DMS153 (cell line): Measurements from ENCODE around the gene C10orf71.

Source experiments
- DNase-seq: peaks from one replicate; lab custom pipeline; 2025; lab: John Stamatoyannopoulos, UW

Gene C10orf71

DNA sequence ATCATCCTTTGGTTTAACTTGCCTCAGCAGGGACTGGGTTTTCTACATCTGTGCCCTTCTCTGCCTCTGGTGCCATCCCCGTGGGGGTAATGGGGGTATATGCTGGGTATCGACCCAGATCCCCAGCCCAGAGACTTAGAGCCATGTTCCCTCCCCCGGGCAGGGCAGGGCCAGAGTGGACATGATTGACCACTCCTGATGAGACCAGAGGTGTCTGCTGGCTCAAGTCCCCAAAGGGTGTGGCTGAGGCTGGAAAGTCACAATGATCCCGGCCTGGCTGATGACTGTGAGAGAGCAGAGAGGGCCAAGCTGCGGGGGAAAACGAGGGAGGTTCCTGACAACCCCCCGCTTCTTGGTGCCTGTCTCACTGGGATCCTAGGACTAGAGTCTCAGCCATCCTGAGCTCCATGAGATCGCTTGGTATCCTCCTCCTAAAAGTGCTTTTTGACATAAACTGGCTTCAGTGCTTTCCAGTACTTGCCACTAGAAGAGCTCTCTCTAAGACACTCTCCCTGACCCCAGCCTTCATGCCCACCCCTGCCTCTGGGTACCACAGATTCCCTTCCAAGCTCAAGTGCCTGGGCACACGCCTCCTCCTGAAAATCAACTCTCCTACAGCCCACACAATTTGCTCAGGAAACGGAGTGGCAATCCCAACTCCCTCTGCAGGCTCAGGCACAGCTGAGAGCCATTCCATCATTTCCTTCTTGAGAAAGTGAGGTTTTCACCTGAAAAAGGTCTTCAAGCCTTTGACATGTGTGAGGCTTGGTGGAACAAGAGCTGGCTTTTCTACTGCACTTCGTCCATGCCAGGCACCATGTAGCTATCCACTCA is 63.0 kb downstream of the C10orf71 start:
- DNase-seq, result no peak

DNA sequence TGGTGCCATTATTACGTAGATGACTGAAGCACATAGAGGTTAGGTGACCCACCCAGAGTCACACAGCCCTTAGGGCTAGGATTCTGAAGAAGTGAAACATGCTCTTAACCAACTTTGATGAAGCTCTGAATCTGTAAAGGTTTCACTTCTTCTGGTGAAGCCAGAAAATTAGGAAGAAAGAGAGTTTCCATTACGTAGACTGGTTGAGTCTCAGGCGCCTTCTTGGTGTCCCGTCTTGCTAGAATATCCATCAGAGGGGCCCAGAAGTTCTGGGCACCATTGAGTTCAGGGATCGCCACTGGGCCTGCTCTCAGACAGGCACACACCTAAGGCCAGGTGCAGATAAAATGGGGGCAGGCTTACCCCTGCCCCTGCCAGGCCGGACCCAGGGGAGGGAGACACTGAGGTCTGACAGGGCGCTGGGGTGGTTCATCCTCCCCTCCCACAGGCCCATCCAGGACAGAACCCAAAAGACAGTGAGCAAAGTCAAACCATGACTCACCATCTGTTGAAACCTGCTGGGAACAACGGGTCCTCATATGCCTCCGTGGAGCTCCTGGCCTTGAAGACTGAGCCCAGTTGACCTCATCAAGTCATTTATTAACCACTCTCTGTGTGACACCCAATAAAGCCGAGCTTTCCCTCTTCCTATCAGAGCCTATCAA is 63.8 kb downstream of the C10orf71 start:
- DNase-seq, result no peak

DNA sequence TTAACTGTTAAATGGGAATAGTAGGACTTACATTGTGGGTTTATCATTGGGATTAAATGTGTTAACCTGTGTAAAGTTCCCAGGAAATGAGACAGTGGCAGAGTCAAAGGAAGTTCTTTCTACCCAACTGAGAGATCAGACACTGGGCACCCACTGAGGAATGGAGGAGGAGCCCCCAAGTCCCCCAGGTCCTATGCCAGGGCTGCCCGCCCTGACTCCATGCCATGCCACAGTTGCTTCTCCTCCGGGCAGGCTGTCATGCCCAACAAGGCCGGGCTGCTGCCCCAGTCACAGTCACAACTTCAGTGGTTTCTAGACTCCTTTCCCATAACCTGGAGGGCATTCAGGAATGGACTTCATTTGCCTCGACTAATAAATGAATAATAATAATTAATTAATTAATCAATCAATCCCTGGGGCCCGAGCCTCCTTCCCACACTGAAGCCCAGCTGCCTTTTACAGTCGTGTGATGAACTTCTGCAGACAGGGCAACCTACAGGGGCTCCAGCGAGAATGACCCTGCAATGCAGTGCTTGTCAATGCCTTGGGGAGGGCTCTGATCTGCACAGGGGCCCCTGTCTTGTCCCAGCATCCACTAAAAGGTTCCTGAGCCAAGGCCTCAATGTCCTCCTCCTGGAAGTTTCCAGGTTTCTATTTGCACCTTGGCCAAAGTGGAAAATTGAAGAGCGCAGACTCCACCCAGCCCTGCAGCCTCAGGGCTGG is 64.5 kb downstream of the C10orf71 start:
- DNase-seq, result no peak

DNA sequence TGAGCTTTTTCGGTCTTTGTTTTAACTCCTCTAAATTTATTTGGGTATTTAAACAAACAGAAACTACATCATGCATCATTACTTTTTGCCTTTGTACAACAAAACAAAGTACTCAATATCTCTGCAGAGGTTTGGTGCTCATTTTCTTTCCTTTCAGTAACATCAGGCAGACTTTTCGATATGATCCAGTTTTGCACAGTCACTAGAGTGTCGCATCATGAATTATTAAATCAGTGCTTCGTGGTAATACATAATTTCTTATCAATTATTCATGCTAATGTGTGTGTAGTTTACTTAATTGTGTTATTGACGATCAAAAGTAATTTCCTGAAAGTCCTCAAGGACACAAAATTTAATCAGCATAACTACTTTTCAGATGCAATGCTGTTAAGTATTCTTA is 65.1 kb downstream of the C10orf71 start:
- no peak for DNase-seq

DNA sequence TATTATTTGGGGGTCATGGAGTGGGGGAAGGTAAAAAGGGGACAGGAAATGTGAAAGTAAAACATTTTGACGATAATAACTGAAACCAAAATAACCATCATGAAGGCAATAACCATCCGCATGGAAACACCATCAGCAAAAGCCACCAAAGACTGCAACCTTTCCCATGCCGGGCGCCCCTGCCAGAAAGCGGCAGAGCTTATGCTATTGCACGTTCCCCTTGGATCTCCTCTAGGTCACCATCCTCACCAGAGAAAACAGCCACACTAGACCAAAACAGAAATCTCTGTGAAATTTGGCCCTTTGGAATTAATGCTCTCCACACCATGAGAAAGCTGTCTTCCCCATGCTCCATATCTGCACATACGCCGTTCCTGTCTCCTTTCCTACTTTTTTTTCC is 65.8 kb downstream of the C10orf71 start:
- DNase-seq, result no peak

DNA sequence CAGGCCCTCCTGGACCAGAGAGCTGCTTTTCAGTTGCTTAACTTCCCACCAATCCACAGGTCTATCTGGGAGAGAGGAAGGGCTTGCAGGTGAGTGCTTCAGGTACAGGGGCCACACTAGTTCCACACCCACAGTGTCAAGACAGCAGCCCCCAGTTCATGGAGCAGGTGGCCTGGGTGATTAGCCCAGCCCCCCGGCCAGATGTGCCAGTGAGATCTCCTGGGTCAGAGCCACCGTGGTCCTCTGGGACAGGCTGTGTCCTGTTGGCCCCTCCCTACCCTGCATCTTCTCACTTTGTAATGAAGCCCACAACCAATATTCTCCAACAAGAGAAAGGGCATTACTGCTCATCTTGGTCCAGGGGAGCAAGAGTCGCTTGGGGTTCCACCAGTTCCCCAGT is 66.3 kb downstream of the C10orf71 start:
- no peak for DNase-seq

DNA sequence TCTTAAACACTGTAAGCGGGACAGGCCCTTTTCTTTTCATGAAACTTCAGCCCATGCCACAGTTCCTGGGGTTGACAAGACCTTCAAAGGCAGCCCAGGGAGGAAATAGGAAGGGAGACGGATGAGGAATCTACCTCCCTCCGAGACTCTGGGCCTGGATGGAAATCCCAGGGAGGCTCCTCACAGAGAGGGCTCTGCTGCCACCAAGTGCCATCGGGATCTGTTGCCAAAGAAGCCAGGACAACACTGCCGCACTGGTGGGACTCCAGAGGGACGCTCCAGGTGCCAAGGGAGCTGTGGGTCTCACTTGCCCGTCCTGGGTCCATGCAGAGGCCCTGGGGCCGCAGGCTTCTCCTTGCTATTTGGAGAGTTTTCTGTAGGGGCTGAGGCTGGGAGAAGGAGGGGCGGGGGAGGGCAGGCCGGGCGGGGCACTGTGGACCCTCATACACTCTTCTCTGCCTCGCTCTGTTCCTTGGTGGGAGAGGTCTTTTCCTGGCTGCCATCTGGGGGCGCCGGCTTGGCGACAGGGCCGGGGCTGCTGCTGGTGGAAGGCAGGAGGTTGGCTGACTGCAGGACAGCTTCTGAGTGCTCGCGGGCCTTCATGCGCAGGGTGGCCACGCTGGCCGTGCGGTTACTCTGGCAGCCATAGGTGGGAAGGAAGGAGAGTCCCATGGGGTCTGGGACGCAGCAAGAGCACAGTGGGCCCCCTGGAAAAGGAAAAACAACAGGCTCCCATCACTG is 66.9 kb downstream of the C10orf71 start:
- no peak for DNase-seq

DNA sequence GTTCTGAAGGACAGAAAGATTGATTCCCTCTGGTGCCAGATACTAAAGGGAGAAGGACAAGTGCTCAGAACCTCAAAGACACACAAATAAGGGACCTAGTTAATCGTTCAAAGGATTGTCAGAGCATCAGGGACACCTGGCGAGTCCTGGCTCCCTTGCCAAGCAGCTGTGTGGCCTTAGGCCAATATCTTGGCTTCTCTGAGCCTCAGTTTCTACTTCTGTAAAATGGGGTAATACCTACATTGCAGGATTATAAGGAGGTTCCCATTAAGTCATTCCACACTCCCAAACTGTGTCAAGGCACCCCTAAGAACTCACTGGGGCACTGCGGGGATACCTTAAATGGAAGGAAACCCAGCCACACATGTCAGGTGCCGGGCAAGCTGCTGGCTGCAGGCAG is 67.5 kb downstream of the C10orf71 start:
- DNase-seq, result no peak

DNA sequence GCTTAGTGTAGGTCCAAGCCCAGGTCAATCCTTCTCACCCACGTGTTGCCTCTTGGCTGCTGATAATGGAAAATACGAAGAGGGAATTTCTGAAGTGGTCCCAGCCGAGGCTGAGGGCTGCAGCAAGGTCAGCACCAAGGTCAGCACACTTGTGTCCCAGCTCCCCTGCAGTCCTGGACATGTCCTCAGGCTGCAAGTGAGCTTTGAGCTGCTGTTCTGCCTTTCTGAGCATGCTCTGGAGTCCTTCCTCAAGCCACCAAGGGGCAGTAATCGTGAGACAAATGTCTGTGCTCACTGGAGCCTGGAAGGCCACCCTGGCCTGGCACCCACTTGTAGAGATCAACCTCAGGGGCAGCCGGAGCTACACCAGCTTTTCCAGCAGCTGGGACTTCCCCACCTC is 68.6 kb downstream of the C10orf71 start:
- DNase-seq, result no peak

DNA sequence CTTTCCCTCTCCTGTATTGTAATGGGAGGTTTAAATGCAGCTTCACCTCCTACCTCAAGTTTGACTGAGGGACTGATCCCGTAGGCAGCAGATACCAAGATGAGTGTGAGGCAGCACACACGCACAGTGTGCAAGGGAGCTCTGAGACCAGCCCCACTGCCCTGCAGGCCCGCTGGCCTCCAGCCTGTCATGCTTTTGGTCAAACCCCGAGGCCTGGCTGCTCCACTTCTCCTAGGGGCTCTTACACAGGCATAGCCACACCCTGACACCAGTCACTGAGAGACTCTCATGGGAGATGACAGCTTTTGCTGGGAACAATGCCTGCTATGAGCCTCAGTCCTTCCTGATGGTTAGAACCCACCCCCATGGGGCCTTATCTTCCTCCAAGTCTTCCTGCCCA is 69.3 kb downstream of the C10orf71 start:
- DNase-seq, result no peak

DNA sequence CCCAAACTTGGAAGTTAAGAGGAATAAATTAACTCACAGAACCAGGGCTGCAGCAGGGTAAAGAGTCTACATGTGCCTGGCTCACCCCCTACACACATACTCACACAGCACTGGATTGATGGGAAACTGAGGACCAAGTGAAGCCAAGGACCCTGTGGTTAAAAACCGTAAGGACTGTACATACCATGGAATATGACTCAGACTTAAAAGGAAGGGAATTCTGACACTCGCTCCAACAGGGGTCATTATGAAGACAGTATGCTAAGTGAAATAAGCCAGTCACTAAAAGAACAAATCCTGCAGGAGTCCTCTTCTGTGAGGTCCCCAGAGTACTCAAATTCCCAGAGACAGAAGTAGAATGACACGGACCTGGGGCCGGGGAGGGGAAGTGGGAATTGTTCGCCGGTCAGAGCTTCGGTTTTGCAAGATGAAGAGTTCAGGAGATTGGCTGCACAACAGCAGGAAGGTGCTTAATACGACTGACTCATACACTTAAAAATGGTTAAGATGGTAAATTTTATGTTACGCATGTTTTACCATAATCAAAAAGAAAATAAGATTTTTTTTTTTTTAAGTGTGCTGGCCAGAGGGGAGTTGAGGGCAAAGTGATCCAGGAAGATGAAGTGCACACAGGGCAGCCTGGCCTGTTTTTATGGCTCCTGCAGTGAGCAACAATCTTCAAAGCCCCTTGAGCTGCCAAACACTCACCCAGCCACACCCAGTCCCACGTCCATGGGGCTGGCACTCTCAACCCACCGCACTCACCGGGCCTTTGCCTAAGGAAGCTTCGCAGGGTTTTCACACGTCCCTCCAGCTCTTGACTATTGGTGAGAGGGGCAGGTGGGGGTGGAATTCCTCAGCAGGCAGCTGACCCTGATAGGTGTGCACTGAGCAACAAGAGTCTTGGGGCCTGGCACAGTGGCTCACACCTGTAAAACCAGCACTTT is 70.5 kb downstream of the C10orf71 start:
- DNase-seq, result no peak

DNA sequence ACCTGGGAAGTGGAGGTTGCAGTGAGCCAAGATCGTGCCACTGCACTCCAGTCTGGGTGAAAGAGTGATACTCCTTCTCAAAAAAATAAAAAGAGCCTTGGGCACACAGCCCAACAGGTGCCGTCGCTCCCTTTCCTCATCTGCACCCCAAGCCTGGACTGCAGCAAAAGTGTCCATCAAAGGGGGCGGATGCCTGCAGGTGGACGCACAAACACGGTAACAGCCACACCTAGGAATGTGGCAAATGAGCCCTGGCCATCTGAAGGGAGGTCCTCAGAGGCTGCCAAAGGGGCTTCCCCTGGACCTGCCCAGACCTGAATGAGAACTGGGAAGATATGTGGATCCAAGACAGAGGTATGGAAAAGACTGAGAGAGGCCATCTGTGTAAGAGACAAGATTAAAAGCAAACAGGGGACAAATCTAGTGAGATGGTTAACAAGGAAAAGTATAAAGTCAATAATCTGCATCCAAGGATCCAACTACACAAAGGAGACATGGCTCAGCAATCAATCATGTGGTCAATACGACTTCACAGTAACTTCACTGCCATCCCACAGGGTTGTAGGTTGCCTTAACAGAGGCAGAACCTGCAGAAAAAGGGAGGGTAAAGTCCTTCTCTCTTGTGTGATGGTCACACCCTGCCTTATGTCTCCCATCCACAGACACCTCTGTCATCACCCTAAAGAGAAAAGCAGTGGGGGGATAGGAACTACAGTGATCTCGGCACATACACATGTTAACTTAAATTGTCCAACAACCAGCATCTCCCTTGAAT is 71.5 kb downstream of the C10orf71 start:
- no peak for DNase-seq

DNA sequence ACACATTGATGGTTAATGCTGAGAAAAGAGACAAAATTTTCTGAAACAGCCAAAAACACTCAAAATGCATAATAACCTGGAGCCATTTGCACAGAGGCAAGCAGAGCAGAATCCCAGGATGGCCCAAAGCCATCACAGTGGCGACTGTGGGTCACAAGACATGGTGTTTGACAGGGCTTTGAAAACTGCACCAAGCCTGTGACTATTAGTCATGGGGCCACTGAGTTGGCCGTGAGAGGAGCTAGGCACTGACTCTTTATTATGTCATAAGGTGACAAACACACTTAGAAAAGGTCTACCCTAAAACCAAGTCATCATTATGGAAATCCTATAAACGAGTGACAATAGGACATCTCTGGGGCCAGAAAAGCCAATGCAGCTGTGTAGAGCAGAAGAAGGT is 73.0 kb downstream of the C10orf71 start:
- DNase-seq, result no peak

DNA sequence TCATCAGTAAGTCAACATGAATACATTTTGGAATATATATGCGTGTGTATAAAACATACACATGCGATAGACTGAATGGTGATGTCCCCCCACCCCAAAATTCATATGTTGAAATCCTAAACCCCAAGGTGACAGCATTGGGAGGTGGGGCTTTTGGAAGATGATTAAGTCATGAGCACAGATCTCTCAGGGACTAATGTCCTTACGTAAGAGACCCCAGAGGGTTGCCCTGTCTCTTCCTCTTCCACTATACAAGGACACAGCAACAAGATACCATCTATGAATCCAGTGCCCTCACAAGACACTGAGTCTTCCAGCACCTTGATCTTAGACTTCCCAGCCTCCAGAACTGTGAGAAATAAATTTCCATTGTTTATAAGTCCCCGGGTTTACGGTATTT is 74.4 kb downstream of the C10orf71 start:
- DNase-seq, result no peak

DNA sequence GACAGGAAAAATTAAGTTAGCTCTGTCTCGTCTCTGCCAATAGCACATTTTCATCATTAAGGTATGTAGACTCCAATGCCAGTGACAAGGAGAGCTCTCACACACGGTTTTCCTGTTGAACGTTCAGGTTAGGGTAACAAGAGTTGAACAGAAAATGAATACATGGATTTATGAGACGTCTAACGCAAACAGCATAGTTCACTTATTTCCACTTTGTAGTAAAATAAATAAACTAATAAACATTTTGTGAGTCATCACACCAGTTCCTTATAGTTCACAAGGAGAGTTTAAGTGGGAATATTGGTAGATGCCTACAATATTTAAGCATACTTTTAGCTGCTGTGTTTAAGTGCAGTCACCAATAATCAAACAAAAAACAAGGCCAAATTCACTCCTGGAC is 75.8 kb downstream of the C10orf71 start:
- no peak for DNase-seq

DNA sequence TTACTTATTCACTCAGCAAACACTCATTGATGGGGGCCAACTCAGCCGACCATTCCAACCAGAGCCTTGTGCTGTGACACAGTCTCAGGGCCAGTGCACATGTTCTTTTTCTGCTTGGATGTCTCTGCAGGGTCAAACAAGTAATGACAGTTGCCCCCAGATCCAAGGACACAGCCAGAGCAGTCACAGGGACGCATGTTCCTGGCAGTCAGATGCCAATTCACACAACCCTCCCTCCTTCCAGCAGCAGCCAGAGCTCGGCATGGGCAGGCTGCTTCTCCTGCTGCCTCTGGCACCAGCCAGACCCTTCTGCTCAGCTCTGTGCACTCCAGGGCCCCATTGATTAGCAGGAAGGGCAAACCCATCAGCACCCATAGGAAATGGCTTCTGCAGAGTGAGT is 76.6 kb downstream of the C10orf71 start:
- DNase-seq, result no peak
